ENCODE measurements around the gene KRTAP10-4. TPM values are rescaled to one million over a fixed set of nuclear protein-coding genes. Genes with fewer than 3 reads are reported as not detected.
"Not testable (repeated sequence)": the region's sequence is repeated elsewhere in the genome, so short reads cannot be mapped to it uniquely, and the experiment has no call there.

Gene KRTAP10-4
- total RNA-seq, 1 donor from 2014 or later = not detected

DNA sequence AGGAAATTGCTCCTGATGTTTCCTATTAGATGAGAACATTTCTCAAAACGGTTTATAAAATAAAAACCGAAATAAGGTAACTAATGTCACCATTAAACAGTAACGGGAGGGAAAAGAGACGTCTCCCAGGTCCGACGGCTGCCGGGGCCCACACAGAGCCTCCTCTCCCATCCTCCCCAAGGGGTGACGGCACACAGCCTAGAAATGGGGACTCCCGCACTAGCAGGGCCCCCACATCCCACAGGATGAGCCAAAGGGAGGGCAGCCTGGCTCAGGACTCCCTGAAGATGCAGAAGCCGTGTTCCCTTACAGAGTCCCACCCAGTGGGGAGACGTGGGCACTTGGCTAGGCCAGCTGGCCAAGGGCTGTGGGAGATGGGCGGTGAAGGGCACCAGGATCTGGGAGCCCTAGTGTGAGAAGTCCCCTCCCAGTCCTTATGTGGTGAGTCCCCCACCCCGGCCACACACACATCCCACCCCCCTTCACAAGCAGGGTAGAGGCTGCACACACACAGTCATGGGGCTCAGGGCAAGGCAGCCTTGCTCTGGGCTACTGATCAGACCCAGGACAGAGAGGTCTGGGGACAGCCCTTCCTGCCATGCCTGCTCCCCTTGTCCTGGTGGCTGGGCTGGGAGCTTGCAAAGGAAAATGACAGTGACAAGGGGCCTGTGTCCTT lies 18.2 kb upstream of the KRTAP10-4 start:
- DNase-seq (ENCODE audit: extremely low read depth, low read depth, low spot score) = no peak

DNA sequence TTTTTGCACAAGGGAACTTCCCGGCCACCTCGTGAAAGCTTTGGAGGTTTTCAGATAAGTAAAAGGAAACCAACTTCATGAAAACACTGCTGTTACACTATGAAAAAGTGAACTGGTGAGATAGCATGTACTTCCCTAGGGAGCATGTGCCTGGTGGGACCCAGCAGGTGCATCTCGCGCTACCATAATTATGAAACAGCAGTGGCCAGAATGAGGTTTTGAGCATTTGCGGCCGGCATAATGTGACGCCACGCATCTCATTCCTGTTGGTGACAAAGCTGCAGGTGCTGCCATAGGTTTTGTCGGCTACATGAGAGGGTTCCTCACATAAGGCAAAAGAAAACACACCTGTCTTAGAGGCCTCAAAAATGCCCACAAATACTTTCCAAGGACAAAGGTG lies 16.6 kb upstream of the KRTAP10-4 start:
- no peak for DNase-seq (ENCODE audit: extremely low read depth, low read depth, low spot score)

DNA sequence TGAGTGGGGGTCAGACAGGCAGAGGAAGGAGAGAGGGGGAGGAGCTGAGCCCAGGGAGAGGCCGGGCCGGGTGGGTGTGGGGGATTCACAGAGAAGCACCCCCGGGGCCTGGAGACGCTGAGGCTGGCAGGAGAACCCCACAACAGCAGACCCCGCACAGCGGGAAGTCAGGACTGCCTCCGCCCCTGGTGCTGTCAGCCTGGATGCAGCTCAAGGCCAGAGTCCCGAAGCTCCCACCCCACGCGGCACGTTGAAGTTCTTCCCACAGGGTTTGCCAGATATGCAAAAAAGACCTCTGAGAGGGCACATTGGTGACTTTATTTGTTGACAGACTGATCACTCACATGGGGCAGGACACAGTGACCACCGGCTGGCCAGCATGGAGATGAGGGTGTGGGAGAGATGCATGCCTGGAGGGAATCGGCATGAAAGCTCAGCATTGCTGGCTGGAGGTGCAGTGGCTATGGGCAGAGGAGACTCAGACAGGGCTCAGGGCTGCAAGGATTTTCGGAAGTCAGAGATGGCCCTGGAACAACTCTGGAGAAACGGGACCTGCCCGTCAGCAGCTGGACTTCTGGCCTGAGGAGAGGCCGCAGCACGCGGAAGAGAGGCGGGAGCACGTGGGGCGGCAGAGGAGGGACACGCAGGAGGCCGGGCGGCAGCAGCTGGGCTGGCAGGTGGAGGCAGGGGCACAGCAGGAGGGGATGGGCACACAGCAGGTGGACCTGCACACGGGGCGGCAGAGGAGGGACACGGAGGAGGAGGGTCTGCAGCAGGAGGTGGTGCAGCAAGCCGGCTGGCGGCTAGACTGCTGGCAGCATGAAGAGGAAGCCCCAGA lies 15.8 kb upstream of the KRTAP10-4 start:
- no peak for DNase-seq (ENCODE audit: extremely low read depth, low read depth, low spot score)

DNA sequence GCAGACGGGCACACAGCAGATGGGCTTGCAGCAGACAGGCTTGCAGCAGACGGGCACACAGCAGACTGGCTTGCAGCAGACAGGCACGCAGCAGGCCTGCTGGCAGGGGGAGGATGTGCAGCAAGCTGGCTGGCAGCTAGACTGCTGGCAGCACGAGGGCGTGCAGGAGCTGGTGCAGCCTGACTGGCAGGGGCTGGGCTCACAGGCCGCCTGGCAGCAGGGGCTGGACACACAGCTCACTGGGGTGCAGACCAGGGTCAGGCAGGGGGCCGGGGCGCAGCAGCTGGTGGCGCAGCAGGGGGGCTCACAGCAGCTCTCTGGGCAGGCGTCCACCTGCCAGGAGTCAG lies 15.2 kb upstream of the KRTAP10-4 start:
- DNase-seq (ENCODE audit: extremely low read depth, low read depth, low spot score) = not testable (repeated sequence)

DNA sequence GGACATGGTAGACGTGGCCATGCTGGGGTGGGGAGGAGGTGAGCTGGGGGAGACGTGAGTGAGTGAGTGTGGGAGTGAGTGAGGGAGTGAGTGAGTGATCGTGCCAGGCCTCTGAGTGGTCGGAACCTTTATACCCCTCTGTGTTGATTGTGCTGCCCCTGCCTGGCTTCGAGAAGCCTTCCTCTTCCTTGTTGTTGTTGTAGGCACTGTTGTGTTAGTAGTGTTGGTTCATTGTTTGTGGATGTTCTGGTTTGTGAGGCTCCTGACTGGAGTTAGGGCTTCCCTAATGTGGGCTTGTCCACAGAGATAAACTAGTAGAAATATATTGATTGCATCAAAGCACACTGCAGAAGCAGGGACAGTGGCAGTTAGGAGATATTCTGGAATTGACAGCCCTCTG lies 14.8 kb upstream of the KRTAP10-4 start, which contains the start of gene KRTAP10-3:
TSS of gene KRTAP10-3 (minus strand) at position 101 of the 400 bp plus-strand sequence. CDS start at position 21, 80 bp downstream.
- DNase-seq (ENCODE audit: extremely low read depth, low read depth, low spot score) = no peak

DNA sequence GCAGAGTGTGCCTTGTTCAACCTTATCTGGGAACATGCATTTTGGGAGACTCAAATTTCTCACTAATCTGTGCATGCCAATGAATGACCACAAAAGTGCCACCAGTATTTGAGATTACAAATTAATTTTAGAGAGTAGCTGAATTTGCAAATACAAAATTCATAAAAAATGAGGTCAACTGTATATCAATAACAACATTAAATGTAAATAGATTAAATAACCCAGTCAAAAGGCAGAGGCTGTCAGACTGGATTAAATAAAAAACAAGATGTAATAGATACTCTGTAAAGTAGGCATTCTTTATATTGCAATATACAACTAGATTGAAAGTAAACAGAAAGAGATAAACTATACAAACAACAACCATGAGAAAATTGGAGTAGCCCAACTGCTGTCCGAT lies 9.4 kb upstream of the KRTAP10-4 start:
- DNase-seq (ENCODE audit: extremely low read depth, low read depth, low spot score) = no peak

DNA sequence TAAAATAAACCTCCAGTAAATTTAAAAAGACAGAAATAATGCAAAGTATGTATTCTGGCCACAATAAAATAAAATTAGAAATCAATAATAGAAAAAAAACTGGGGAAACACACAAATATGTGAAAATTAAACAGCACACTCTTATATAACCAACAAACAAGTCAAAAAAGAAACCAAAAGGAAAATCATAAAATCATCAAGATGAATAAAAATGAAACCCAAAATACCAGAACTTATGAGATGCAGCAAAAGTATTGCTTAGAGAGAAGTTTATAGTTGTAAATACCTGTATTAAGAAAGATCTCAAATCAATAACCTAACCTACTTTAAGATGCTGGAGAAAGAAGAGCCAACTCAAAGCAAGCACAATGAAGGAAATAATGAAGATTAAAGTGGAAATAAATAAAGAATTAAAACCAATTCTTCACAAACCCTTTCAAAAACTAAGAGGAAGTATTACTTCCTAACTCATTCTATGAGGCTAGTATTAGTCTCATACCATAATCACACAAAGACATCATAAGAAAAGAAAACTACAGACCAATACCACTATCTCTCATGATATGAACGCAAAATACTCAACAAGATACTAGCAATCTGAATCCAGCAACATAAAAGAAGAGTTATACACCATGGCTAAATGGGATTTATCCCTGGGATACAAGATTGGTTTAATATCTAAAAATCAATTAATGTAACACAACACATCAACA lies 8.5 kb upstream of the KRTAP10-4 start:
- DNase-seq (ENCODE audit: extremely low read depth, low read depth, low spot score) = no peak

DNA sequence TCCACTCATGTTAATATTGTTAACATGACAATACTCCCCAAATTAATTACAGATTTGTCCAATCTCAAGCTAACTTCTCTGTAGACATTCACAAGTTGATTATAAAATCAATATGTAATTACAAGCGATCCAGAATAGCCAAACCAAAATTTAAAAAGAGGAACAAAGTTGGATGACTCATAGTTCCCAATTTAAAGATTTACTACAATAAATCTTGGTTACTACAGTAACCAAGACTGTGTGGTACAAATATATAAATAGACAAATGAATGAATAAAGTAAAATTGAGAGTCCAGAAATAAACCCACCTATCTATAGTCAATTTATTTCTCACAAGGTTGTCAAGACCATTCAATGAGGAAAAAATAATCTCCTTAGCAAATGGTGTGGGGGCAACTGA lies 7.1 kb upstream of the KRTAP10-4 start:
- no peak for DNase-seq (ENCODE audit: extremely low read depth, low read depth, low spot score)

DNA sequence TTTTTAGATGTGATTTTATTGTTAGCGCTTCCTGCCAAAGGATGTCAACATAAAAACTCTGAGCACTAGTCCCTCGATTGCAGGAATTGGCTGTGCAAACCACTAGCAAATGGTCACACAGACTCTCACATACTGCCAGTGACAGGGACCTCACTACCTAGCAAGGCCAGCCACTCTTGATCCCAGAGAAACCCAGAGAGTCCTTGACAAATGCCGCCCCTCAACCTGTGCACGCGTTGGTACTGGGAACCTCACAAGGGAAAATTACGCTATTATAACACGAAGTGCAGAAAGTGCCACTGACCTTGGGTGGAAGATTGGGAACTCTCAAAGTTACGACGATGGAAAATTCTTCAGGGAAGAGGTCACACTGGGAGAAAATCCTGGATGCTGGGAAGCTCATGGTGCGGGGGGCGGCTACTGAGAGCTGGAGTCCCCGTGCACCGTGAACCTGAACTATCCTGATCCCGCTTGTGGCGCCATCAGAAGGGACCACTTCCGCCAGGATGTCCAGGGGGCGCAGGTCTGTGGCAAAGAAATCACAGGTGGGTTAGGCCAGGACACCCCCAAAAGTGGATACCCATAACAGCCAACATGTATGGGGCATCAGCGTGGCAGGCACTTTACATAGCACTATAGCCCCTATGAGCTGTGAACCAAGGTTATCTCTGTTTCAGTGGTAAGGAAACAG lies 5.9 kb upstream of the KRTAP10-4 start:
- no peak for DNase-seq (ENCODE audit: extremely low read depth, low read depth, low spot score)

DNA sequence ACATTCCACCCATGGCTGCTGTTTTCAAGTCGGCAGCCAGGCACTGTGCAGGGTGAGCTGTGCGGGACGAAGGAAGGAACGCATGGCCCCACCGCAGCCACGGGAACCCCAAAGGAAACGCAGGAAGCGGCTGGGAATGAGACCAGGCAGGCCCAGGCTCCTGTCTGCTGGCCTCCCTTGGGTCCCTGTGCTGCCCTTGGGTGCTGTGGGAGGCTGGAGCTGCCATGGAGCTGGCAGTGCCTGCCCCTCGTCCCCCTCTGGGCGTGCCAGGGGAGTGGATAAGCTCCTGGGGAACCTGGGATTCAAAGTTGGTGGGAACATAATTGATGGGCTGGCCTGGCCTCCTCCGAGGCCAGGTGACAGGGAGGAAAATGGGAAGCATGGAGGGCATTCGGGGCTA lies 5.3 kb upstream of the KRTAP10-4 start:
- no peak for DNase-seq (ENCODE audit: extremely low read depth, low read depth, low spot score)

DNA sequence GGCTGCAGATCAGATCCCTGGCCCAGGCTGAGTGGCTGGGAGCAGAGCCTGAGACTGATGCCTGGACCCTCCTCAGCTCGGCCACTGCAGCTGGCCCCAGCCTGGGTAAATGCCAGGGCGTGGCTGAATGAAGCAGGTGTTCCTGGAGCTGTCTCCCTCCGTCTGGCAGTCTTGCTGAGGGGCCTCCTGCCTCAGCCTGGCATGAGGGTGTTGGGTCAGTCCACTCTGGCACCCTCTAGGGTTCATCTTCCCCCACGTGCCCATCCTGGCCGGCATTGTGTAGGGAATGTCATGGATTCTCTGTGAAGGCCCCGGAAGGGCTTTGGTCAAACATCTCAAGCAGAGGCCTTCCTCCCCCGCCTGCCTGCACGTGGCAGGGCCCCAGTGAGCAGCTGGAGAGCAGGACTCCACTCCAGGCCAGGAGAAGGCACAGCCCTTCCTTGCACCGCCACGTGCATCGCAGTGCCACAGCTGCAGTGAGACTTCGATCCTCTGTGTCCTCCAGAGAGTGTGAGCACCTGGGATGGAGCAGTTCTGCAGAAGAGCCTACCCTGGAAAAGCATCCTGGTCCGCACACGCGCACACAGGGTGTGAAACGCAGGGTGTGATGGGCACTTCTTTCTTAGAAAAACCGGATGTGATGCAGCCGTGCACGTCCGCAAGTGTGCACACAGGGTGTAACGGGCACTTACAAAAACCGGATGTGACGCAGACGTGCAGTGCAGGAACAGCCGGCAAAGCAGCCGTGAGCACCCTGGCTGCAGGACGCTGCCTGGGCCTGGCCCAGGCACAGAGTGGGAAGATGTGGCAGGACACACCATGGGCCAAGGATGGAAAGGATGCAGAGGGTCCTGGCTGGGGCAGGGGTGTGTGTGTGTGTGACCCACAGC lies 4.6 kb upstream of the KRTAP10-4 start:
- no peak for DNase-seq (ENCODE audit: extremely low read depth, low read depth, low spot score)

DNA sequence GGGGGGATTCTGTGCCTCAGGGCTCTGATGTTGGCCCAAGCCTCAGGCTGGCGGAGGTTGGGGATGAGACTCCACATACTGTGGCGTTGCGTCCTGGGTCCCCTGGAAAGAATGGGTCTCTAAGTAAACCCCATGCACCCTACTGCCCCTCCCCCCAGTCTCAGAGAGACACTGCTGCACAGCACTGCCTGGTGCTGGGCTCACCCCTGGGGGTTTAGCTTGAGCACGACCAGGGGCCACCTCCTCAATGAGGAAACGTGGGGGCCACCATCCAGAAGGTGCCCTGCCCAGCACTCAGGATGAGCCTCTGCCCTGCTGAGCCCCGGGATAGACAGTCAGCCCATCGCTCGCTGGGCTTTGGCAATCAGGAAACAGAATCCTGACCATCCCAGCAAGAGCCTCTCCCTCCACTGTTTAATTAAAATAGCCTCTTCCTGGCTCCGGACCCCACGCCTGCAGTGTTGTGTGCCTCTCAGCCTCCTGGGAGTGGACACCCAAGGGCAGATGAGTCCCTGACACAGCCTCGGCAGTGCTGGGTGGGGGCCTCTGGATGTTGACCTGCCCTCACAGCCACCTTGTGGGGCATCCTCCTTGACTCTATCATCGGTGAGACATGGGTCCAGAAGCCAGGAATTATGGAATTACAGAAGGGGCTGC lies 3.5 kb upstream of the KRTAP10-4 start:
- no peak for DNase-seq (ENCODE audit: extremely low read depth, low read depth, low spot score)

DNA sequence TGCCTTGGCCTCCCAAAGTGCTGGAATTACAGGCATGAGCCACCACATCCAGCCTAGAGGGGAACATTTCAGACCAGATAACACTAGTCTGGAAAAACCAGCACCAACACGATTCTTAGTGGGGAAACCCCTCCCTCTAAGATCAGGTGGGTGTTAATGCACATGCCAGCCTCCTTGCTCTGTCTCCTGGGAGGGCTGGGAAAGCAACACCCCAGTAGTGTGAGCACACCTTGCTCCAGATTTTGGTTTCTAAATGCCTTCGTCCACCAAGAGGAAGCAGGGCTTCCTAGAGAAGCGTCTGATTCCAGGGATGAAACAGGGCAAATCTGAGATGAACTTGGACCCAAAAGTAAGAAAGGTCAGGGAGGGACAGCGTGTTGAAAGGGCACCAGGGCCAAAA lies 2.2 kb upstream of the KRTAP10-4 start:
- DNase-seq (ENCODE audit: extremely low read depth, low read depth, low spot score) = no peak

DNA sequence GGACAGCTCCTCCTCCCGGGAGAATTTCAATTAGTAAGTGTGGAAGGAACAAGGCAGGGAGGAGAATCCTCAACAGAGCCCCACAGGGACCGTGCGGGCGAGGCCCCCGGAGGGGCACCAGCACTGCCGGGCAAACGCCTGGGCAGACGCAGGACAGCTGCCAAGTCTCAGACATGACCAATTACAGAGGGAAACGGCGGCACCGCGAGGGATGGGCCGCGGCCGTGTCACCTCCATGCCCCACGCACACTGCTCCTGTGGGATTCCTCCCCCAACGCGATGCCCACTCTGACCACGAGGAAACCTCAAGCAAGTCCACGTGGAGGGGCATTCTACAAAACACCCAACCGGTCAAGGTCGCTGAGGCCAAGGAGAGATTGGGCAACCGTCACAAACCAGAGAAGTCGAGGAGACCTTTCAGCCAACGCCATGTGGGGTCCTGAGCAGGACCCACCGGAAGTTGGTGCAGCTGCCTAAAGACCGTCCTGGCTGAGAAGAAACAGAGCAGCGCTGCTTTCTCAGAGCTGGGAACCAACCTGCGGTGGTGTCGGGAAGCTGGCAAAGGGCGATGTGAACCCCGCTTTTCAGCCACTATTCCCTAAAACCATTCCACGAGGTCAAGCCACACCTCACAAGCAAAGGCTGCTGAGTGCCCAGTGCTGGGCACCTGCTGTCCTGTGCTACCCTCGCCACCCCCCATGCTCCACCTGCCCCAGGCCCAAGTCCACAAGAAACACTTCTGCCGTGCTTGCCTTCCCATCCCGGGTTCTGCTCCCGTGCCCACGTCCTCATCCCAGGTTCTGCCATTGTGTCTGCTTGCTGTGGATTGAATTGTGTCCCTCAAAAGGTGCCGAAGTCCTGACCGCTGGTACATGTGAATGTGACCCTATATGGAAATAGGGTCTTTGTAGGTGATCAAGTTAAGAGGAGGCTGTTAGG lies 1.4 kb upstream of the KRTAP10-4 start:
- DNase-seq (ENCODE audit: extremely low read depth, low read depth, low spot score) = no peak

DNA sequence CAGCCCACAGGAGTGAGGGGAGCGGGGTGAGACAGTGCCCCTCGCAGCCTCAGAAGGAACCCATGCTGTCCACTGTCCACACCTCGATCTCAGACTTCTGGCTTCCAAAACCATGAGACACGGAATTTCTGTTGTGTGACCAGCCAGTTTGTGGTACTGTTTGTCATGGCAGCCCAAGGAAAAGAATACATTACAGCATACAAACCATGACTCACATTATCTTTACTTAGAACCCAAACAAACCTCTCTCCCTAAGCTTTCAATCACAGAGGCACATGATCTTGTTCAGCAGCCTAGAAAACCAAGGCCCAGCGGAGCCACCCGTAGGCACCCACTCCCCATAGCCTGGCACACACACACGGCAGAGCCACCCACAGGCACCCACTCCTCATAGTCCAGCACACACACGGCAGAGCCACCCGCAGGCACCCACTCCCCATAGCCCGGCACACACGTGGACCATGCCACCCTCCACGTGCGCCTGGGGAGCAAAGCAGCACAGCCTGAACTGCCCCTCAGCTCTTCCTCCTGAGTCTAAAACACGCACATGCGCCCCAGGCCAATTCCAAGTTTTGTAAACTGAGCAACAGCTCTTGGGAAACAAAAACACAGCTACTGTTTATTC lies 458 bp upstream of the KRTAP10-4 start:
- DNase-seq (ENCODE audit: extremely low read depth, low read depth, low spot score) = no peak

DNA sequence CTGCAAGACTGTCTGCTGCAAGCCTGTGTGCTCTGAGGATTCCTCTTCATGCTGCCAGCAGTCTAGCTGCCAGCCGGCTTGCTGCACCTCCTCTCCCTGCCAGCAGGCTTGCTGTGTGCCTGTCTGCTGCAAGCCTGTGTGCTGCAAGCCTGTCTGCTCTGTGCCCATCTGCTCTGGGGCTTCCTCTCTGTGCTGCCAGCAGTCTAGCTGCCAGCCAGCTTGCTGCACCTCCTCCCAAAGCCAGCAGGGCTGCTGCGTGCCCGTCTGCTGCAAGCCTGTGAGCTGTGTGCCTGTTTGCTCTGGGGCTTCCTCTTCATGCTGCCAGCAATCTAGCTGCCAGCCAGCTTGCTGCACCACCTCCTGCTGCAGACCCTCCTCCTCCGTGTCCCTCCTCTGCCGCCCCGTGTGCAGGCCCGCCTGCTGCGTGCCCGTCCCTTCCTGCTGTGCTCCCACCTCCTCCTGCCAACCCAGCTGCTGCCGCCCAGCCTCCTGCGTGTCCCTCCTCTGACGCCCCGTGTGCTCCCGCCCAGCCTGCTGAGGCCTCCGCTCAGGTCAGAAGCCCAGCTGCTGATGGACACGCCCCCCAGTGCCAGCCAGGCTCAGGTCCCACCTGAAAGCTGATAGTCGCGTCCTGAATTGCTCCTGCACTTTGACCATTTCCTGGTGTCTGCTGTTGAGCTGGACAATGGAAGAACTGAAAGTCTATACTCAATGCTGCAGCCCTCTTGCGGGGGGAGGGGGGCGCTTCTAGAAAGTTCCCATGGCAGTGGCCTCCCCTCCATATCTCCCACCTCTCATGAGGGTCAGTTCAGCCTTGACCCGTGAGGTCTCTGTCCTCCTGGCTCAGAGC lies 1.2 kb downstream of the KRTAP10-4 start:
- DNase-seq (ENCODE audit: extremely low read depth, low read depth, low spot score) = no peak

Measured in glomerular endothelial cell (primary cell).